GM18858 (cell line): ENCODE measurements around the gene FBXL16.

ENCODE experiments used
- ATAC-seq: cut with Tn5 transposase; IDR thresholded peaks from one replicate; pipeline ENCODE4 v1.9.1; 2021; ENCODE audit not compliant: unreplicated experiment

The FBXL16 gene

GRCh38 chr16:678858-679813 lies 26.5 kb downstream of the FBXL16 start:
- no peak for ATAC-seq

- ATAC-seq = no peak
Measured at GRCh38 chr16:678209-678857, 27.3 kb downstream of the FBXL16 start.

- ATAC-seq = no peak
Measured at GRCh38 chr16:677316-678190, 28.0 kb downstream of the FBXL16 start.

GRCh38 chr16:676913-677312 lies 28.7 kb downstream of the FBXL16 start:
- no peak for ATAC-seq

GRCh38 chr16:676565-676902 lies 29.1 kb downstream of the FBXL16 start:
- no peak for ATAC-seq

- no peak for ATAC-seq
Measured at GRCh38 chr16:675884-676564, 29.6 kb downstream of the FBXL16 start.

- ATAC-seq = no peak
Measured at GRCh38 chr16:674968-675883, 30.4 kb downstream of the FBXL16 start, which contains the start of gene RHBDL1. Gene RHBDL1, plus strand, starts transcription at chr16:675671. Its CDS starts 120 bp downstream, at chr16:675791.

- no peak for ATAC-seq
Measured at GRCh38 chr16:674214-674881, 31.3 kb downstream of the FBXL16 start.

GRCh38 chr16:673399-673991 lies 32.1 kb downstream of the FBXL16 start:
- ATAC-seq = no peak

GRCh38 chr16:672851-673250 lies 32.8 kb downstream of the FBXL16 start:
- ATAC-seq = no peak

GRCh38 chr16:672371-672770 lies 33.2 kb downstream of the FBXL16 start:
- no peak for ATAC-seq

GRCh38 chr16:671353-672131 lies 34.1 kb downstream of the FBXL16 start:
- no peak for ATAC-seq

- no peak for ATAC-seq
Measured at GRCh38 chr16:670485-671352, 34.9 kb downstream of the FBXL16 start.

- ATAC-seq = no peak
Measured at GRCh38 chr16:669666-670065, 35.9 kb downstream of the FBXL16 start.

GRCh38 chr16:668519-669171 lies 37.0 kb downstream of the FBXL16 start:
- ATAC-seq = no peak

- ATAC-seq = peak; percentile 71
Measured at GRCh38 chr16:667780-668518, 37.7 kb downstream of the FBXL16 start, which contains the start of gene RHOT2. Gene RHOT2, plus strand, starts transcription at chr16:668132. Its CDS starts 68 bp downstream, at chr16:668200.
